ENCODE measurements around the gene ISOC2. TPM values are rescaled to one million over a fixed set of nuclear protein-coding genes. Genes with fewer than 3 reads are reported as not detected.
A peak's percentile ranks its signal among the peaks of the same experiment; 100 is the strongest.

ISOC2 gene
- total and polyA plus RNA-seq, 9 of the 15 experiments (the other 6 are each of a cell fraction or from before 2014, with no cell fraction given): 1.2 to 229 (median 58.3) TPM

GRCh38 chr19:55461259-55461973, at the start of gene ISOC2 (continued):
- peak; percentile 90 for TF ChIP-seq NFRKB (IDR thresholded peaks at IDR 0.05; ENCODE audit: low read depth)
- peak in 1 of 2 experiments; percentile 43; a peak in 1 of 4 replicates for TF ChIP-seq CSDE1 (IDR thresholded peaks at IDR 0.05)
- no peak for TF ChIP-seq ILK (tag; IDR thresholded peaks at IDR 0.05; ENCODE audit: borderline replicate concordance, low read depth)
- peak; percentile 67 for TF ChIP-seq CEBPB (tag; IDR thresholded peaks at IDR 0.05)
- no peak for TF ChIP-seq ZNF79 (CRISPR knock-in tag; IDR thresholded peaks at IDR 0.05; ENCODE audit: low read depth)
- no peak for TF ChIP-seq BACH1 (tag; IDR thresholded peaks at IDR 0.05)
- no peak for TF ChIP-seq XRCC3 (IDR thresholded peaks at IDR 0.05)

GRCh38 chr19:55508120-55508519, 46.7 kb upstream of the ISOC2 start:
- Histone ChIP-seq H4K20me1 (replicated peaks; ENCODE audit: control insufficient read depth, insufficient read depth, low read length) (no peaks in the 10 kb centered on the region; the same call in 1 of the 2 replicates), H3K4me3 (no peak overlapping the region), H3K9ac (ENCODE audit: insufficient read depth in 1 of 2, low read depth in 2 of 2, low read length in 2 of 2) (peak overlapping the region in 1 of 2 experiments; percentile 50; a peak in 1 of 4 replicates), H3K4me1 (replicated peaks in 1 of 2; ENCODE audit: control insufficient read depth in 2 of 2, insufficient read depth in 2 of 2, low read length in 2 of 2) (peaks cover 12 to 22% of the 10 kb centered on the region in 2 experiments), H3K4me2 (ENCODE audit: insufficient read depth, low read length) (no peak overlapping the region), H3K79me2 (ENCODE audit: control insufficient read depth, insufficient read depth, low read length) (no peaks in the 10 kb centered on the region), H3K27me3 (ENCODE audit: control insufficient read depth in 2 of 2, insufficient read depth in 2 of 2, low read length in 2 of 2) (peaks cover 6 to 18% of the 10 kb centered on the region in 2 experiments; a peak in 3 of 5 replicates), H3K36me3 (ENCODE audit: control insufficient read depth, insufficient read depth, low read length) (no peaks in the 10 kb centered on the region), H3K9me1 (ENCODE audit: control insufficient read depth, insufficient read depth, low read length) (no peaks in the 10 kb centered on the region), H3K9me3 (replicated peaks; ENCODE audit: control insufficient read depth, insufficient read depth, low read depth, low read length) (no peaks in the 10 kb centered on the region; the same call in 1 of the 2 replicates), H3K27ac (ENCODE audit: extremely low read depth, low read depth, low read length) (no peak overlapping the region), H2AFZ (ENCODE audit: low read depth, low read length) (no peak overlapping the region)
- 0% methylated on average over 10 of the region's 10 CpGs for WGBS (ENCODE audit: insufficient coverage, low coverage, missing lambda C conversion rate)
- BruUV-seq (replicated peaks): no TSS peak
- CTCF ChIA-PET (ENCODE audit: low intra/inter-chr PET ratio): no interaction called here
- ATAC-seq (no peak), DNase-seq (ENCODE audit: extremely low read depth in 1 of 4, low spot score in 3 of 4) (peak in 1 of 4 experiments; percentile 34), FAIRE-seq (no peak)
- intact Hi-C loops (cut with micrococcal nuclease): loop anchor here (10.0 kb wide), 1 partner anchor 353 kb away; the partner anchor contains the start of gene TNNI3
- POLR2A ChIA-PET: interaction anchor here (0.7 to 1.2 kb wide), 2 partner anchors 108 kb away, joined by 3 to 4 read pairs; no protein-coding TSS in a partner anchor
- in situ Hi-C loops (cut with MboI): no loop called here
- TF ChIP-seq ZNF175 (CRISPR knock-in tag; IDR thresholded peaks at IDR 0.05; ENCODE audit: low read depth): peak; percentile 42; the same call in 1 of the 2 replicates
- TF ChIP-seq CHD1 (IDR thresholded peaks at IDR 0.05; ENCODE audit: low read length): no peak
- no peak for TF ChIP-seq FIP1L1 (IDR thresholded peaks at IDR 0.05; ENCODE audit: low read depth, low read length, poor library complexity, severe bottlenecking)
- no peak for TF ChIP-seq MBD1 (CRISPR knock-in tag; IDR thresholded peaks at IDR 0.05)
- no peak for TF ChIP-seq ESRRA (IDR thresholded peaks at IDR 0.05; ENCODE audit: borderline replicate concordance, low read depth)
- TF ChIP-seq MYBL2 (IDR thresholded peaks at IDR 0.05; ENCODE audit: low read depth): no peak
- no peak for TF ChIP-seq MYBL2 (CRISPR knock-in tag; IDR thresholded peaks at IDR 0.05; ENCODE audit: borderline replicate concordance)
- no peak for TF ChIP-seq FOS (IDR thresholded peaks at IDR 0.05; ENCODE audit: extremely low read depth, insufficient read length)
- no peak for TF ChIP-seq NCOA2 (IDR thresholded peaks at IDR 0.05; ENCODE audit: partially characterized antibody in 2 of 2)
- TF ChIP-seq TEAD4 (IDR thresholded peaks at IDR 0.05; ENCODE audit: low read length): peak; percentile 56
- no peak for TF ChIP-seq TEAD4 (CRISPR knock-in tag; IDR thresholded peaks at IDR 0.05; ENCODE audit: borderline replicate concordance)
- TF ChIP-seq ZEB2 (IDR thresholded peaks at IDR 0.05): no peak
- TF ChIP-seq ETV1 (tag; conservative IDR thresholded peaks at IDR 0.05; ENCODE audit: low read depth): 0 out of 2 replicates have a peak, but pooled peaks have one; percentile 17
- no peak for TF ChIP-seq MCM2 (IDR thresholded peaks at IDR 0.05; ENCODE audit: low read depth)
